MV-4-11 (cell line): ENCODE measurements around the gene MRPL21.

Source experiments
- DNase-seq: peaks from one replicate; lab custom pipeline; 2025; lab: John Stamatoyannopoulos, UW

Gene MRPL21

DNA sequence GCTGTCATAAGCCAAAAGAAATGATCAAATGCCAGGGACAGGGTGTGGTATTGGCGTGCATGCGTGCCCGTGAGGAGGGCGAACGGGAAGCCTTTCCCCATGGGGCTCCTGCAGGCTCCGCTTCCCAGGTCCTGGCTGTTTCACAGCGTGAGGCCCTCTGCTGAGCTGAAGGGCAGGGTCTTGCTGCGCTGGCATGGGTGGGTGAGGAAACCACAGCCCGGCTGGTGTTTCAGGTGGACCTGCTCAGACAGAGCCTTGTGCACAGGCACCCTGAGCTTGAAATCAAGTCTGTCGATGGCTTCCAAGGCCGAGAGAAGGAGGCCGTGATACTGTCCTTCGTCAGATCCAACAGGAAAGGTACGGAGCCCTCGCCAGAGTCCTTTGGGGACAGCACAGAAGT lies 31.4 kb upstream of the MRPL21 start:
- no peak for DNase-seq

DNA sequence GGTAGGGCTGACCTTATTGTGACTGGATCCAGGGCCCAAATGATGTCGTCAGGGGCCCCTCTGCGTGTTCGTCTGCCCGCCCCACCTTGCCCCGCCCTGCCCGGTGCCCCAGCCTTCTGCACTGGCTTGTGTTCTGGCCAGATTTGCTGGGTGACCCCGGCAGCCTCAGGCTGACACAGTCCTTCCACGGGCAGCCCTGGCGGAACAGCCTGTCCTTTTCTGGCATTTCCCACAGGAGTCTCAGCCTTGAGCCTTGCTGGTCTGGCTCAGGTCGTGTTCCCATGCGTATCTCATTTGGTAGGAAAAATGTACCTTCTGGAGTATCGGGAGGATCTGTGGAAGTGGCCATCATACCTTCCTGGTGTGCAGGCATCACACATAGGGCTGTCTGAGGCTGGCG lies 31.0 kb upstream of the MRPL21 start:
- DNase-seq: no peak

DNA sequence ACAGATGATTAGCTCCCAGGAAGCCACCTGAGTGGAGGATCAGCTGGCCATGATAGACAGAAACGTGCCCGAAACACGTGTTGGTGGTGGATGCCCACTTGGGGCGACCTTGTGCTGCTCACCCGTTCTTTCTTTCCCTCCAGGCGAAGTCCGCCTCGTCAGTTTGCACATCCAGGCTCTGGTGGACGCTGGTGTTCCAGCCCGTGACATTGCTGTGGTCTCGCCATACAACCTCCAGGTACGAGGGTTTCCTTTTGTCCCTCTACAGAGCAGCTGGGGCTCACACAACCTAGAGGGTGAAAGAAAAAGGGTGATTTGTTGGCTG lies 30.7 kb upstream of the MRPL21 start:
- no peak for DNase-seq

DNA sequence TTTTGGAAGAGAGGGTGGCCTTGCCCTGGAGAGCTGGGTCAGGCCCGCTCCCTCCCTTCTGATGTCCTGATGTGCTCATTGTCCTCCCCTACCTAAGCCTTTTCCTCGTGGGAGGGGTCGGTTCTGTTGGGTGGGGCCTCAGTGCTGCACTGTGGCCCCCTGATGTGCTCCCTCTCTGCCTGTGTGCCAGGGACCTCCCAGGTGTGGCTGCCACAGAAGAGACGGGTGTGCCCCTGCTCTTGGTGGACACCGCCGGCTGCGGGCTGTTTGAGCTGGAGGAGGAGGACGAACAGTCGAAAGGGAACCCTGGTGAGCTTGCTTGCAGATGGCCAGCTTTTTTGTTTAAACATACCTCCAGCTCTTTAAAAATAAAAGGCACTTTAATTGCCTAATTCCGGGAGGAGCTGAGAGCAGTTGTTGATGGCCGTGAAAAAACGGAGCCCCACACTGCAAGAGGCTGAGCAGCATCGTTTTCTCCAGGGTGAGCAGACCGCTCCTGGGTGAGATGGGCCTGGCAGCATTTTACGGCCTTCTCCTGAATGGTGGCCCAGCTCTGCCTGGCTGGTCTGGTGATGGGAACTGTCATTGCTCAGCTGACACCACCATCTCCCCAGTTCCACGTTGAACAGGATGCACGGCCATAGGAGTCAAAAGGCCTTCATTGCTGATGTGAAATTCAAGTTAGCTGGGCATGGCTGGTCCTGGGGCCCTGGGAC lies 30.1 kb upstream of the MRPL21 start:
- no peak for DNase-seq

DNA sequence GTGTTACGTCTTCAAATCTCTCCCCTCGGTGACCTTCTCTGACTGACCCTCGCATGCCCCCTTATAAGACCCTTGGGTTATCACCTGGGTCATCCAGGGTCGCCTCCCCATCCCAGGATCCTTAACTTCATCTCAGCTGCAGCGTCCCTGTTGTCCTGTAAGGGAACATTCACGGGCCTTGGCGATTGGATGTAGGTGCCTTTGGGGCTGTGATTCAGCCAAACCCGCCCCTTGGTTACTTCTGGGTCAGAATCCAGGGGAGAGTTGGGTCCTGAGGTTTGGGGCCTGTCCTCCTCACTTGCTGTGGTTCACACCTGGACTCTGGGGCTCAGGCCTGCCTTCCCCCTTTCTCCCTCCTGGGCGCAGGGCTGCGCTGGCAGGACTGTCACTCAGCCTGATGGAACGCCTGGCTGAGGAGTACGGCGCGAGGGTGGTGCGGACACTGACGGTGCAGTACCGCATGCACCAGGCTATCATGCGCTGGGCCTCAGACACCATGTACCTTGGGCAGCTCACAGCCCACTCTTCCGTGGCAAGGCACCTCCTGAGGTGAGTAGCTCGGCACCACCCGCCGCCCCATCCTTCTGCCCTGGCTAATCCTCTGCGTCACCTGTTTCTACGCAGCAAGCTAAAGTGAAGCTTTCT lies 29.4 kb upstream of the MRPL21 start:
- no peak for DNase-seq

DNA sequence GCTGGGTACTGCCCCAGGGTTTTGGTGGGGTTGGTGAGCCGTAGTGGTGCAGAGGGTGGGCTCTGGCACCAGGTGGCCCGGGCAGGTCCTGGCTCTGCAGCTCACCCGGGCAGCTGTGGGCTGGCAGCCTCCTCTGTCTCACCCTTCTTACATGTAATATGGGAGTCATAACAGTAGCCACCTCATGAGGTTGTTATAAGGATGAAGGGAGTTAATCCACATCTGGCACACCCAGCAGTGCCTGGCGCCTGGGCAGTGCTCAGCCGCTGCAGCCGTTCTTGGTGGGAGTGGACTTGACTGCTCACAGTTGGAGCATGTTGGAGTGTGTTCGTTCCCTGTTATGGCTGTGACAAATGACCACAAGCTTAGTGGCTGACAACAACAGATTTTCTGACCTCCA lies 28.7 kb upstream of the MRPL21 start:
- DNase-seq: no peak

DNA sequence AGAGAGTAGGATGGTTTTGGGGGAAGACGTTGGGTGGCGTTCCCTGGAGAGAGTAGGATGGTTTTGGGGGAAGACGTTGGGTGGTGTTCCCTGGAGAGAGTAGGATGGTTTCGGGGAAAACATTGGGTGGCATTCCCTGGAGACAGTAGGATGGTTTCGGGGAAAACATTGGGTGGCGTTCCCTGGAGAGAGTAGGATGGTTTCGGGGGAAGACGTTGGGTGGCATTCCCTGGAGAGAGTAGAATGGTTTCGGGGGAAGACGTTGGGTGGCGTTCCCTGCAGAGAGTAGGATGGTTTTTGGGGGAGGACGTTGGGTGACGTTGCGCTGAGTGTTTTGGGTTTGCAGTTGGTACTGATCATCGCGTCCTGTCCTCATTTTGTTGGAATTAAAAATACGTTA lies 28.3 kb upstream of the MRPL21 start:
- no peak for DNase-seq

DNA sequence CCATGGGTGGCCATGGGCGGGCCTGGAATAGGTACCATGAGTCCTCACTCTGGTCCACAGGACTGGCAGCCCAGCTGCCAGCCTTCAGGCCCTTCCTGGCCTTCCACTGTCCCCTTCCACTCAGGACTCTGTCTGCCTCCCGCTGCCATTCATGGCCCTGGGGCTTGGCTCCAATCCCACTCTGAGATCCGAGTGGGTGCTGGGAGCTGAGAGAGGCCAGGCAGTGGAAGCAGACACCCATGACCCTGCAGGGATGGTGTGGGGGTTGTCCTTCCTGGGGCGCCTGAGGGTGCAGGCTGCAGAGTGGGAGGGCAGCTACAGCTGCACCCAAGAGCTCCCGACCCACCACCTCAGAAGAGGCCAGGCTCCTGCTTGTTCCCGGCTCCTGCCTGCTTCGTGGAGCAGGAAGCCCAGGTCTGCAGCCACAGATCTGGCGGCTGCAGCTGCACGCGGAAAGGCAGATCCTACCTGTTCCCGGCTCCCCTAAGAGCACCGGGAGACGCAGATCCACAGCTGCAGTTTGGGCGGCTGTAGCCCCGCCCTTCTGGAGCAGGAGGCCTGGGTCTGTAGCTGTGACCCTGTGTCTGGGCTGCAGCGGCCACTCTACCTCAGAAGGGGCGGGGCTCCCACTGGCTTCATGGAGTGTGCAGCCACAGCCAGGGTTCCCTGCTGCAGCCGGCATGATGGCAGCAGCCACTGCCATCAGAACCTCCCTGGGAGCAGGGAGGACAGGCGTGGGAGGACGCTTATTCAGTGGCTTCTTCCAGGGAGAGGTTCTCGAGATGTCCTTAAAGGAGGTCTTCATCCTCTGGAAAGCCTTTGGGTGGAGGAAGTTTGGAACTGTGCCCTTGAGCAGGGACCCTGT lies 27.6 kb upstream of the MRPL21 start:
- DNase-seq: no peak

DNA sequence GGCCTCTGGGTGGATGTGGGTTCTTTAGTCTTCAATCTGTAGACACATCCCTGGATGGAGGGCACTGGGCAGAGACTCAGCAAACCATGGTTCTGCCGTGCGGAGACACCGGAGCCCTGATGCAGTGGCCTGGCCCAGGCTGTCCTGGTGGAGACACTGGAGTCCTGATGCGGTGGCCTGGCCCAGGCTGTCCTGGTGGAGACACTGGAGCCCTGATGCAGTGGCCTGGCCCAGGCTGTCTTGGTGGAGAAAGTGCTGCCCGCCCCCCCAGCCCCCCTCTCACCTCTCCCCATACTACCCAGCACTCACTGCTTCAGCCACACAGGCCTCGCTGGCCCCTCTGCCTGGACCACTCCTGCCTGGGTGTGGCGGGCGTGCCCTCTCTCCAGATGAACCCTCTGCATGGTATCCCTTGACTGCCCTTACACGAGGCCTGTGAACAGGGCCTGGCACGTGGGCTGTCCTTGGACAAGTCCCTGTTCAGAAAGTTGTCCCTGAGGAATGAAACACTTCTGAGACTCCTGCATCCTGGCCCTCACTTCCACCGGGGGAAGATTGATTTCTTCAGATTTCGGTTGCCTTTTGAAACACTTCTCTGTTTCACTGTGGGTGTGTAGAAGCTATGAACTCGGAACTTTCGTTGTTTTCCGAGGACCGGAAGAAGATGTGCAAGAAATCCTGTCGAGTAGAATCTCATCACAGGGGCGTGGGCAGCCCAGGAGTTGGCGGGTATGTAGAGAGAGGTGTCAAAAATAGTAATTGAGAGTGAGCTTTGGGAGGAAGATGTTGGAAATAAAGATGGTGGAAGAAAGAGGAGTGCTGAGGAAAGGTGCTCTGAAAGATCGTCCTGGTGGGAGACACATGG lies 26.3 kb upstream of the MRPL21 start:
- no peak for DNase-seq

DNA sequence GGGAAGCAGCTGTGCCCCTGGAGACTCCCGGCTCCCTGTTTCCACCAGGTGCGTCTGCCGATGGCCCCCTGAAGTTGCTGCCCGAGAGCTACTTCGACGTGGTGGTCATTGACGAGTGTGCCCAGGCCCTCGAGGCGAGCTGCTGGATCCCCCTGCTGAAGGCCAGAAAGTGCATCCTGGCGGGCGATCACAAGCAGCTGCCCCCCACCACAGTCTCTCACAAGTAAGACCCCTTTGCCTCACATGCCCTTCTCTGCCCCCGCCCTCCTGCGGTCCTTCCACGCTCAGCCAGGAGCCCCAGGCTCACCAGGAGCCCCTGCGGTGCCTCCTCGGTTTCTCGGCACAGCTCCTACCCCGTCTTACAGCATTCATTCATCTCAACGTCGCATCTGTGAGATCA lies 25.5 kb upstream of the MRPL21 start:
- DNase-seq: no peak

DNA sequence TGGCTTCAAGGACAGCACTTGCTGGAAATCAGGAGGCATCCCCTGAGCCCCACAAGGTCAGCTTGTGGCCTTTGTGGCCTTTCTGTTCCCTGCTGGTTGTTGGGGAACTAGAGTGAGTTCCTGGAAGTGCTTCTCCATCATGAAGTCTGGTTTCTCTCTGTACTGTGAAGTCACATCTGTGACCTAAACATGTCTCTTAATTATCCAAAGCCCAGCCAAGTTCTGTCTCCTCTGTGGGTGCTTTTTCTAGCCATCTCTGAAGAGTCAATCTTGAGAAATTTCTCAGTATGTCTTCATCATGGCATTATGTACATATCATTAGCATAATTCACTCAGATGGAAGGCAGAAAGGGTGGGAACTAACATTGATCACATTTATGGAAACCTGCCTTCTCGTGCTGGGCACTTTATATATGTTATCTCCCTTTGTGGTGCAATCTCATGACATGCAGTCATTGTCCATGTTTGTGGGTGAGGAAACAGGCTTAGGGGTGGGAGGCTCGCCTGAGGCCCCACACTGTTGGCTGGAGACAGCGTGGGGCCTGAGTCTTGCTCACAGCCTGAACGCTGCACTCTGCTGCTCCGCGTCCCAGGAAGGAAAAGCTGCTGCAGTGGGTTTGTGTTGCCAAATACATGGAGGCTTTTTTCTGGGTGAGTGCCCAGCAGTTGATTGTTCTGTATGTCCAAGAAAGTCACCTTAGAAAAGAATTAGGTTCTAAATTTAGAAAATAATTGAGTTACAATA lies 24.7 kb upstream of the MRPL21 start:
- DNase-seq: peak; percentile 80

DNA sequence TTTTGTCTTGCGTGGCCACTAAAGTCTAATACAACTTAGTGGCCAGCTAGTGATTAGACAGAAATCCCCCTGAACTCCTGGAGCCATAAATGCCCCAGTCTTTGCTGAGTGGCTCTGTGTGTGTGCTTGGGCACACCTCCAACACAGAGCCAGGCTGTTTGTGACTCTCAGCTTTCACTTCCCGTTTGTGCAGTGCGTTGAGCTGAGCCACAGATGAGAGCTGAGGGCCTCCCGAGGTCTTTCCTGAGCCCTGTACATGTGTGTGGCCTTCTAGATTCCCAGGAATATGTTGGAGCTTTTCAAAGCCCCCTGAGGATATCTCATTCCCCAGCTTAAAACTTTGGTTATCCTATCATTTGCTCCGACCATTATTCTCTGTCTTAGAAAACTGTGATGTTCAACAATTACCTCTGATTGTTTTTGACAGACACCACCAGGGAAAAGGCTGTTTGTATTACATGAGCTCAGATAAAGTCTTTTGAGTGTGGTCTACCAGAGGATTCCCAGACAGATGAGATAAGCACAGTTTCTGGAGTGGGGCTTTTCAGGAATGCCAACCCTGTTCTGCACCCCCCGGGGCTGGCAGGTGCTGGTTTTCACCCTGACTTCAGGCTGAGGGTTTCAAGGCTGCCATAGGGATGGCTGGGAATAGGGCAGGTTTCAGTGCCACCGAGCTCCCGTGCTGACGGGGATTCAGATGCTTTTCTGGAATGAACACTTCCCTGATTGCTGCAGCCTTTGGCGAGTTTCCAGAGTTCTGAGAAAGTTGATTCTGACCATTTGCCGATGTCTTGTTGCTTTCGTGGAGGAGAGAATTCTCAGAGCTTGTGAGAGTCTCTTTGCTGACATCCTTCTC lies 23.9 kb upstream of the MRPL21 start:
- peak; percentile 90 for DNase-seq

DNA sequence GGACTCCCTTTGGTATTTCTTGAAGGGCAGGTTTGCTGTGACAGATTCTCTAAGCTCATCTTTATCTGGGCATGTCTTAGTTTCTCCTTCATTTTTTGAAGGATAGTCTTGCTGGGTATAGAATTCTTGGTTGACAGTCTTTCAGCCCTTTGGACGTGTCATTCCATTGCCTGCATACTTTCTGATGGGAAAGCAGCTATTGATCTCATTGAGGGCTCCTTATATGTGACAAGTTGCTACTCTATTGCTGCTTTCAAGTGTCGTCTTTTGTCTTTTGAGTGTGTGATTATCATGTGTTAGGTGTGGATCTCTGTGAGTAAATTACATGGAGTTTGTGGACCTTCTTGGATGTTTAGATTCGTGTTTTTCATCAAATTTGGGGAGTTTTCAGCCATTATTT lies 22.0 kb upstream of the MRPL21 start:
- no peak for DNase-seq

DNA sequence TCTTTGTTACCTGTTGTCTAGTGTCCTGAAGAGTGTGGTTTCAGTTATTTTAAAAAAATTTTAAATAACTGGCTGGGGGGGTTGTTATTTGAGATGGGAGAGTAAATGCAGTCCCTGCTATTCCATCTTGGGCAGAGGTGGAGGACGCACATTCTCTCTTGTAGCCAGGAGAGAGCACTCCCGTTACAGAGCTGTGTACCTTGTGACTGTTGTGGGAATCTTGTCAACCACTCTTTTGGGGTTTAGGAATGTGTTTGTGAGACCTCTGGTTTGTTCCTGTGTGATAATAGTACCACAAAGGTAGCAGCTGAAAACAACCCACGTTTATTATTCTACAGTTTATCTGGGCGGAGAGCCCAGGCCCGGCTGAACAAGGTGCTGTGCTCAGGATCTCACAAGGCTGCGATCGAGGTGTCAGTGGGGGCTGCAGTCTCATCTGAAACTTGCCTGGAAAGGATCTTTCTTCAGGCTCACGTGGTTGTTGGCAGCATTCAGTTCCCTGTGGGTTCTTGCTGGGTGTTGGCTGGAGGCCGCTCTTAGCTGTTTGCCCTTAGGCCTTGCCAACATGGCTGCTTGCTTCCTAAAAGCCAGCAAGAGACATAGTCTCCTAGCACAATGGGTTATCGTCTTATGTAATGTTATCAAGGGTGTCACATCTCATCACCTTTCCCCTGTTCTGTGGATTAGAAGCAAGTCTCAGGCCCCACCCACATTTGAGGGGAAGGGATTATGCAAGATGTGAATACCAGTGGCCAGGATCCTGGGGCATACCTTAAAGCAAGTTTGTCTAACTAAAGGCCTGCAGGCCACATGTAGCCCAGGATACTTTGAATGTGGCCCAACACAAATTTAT lies 20.7 kb upstream of the MRPL21 start:
- DNase-seq: no peak

DNA sequence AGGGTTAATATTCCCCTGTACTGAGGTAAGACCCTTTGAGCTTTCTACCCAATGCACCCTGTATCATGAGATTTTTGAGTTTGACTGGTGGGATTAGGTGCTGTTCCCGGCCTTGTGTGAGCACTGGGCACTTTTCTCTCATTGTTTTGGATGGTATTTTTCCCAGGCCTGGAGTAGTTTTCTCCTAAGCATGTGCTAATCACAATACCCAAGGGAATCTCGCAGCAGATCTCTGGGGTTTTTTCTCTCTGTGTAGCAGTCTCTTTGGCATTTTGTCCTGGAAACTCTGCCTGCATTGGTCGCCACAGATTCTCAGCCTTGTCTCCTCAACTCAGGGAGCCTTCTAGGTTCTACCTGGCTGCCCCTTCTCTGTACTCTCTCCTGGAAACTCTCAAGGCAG lies 20.0 kb upstream of the MRPL21 start:
- no peak for DNase-seq

DNA sequence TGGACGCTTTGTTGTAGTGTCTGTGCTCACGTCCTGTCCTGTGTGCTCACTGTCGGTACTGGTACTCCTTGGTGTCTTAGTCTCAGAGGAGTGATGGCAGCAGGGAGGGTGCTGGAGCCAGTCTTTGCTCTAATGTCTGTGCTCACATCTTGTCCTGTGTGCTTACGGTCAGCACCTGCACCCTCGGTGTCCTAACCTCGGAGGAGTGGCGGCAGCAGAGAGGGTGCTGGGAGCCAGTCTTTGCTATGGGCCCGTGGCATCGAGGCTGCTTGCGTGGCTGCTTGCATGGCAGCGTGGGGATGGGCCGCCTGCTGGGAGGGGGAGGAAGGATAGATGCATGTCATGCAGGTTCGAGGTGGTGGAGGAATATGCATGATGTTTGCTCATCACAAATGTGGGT lies 12.8 kb upstream of the MRPL21 start:
- DNase-seq: no peak

DNA sequence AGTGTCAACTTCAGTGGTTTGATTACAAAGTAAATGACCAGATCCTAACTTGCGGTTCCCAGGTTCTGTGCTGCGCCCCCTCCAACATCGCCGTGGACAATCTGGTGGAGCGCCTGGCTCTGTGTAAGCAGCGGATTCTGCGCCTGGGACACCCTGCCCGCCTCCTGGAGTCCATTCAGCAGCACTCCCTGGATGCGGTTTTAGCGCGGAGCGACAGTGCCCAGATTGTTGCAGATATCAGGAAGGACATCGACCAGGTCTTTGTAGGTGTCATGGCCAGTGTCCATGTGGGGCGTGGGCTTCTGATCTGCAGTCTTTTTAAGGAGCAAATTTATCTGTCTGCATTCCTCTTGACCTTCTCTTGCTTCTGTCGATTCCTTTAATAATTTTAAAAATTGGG lies 11.1 kb upstream of the MRPL21 start:
- no peak for DNase-seq

DNA sequence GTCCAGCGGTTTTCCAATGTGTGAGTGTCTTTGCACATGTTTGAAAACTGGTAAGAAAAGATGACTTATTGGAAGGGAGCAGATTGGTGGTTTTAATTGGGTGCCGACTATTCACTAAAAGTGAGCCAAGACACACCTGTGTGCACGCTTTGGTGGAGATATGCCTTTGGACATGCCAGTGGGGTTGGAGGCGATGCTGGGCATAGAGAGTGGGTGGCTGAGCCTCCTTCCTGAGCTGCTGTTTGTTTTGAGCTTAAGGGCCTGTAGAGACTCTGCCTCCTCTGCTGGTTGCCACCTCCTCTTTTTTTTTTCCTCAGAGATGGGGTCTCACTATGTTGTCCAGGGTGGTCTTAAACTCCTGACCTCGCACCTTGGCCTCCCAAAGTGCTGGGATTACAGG lies 9.6 kb upstream of the MRPL21 start:
- DNase-seq: no peak

DNA sequence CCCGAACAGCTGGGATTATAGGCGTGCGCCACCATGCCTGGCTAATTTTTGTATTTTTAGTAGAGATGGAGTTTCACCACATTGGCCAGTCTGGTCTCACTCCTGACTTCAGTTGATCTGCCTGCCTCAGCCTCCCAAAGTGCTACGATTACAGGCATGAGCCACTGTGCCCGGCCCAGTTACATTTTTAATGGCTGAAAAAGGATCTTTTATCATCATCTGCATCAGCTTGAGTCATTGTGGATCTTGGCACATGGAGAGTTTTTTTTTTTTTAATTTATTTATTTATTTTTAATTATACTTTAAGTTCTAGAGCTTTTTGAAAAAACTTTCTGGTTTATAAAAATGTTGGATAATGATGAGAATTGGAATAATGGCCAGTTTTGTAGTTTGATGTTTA lies 8.6 kb upstream of the MRPL21 start:
- no peak for DNase-seq

DNA sequence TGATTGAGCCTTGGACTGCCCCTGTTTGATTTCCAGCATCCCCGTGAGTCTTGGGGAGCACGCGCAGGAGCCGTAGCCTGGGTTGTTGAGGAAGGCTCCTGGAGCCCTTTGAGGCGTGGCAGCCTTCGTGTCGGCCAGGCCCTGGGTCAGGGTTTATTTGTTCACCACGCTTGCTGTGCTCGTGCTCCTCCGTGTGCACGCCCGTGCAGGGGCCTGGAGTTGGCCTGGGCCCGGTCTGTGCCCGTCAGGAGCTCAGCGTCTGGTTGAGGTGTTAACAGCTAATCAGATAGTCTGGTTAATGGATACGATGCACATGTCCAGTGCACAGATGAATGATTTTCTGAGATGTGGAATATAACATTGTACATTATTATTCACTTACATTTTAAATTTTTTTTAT lies 8.1 kb upstream of the MRPL21 start:
- no peak for DNase-seq
